SH-SY5Y (cell line): ENCODE data around the gene SV2B.

Experiments
- GATA2 ChIP-seq: IDR thresholded peaks from 2 replicates; pipeline ENCODE4 v1.6.1; 2011; ENCODE audit warnings: mild to moderate bottlenecking, low read depth, low read length
- GATA3 ChIP-seq: IDR thresholded peaks from 2 replicates; pipeline ENCODE4 v1.6.1; 2011; ENCODE audit warnings: low read depth, mild to moderate bottlenecking, low read length, moderate library complexity

DNA sequence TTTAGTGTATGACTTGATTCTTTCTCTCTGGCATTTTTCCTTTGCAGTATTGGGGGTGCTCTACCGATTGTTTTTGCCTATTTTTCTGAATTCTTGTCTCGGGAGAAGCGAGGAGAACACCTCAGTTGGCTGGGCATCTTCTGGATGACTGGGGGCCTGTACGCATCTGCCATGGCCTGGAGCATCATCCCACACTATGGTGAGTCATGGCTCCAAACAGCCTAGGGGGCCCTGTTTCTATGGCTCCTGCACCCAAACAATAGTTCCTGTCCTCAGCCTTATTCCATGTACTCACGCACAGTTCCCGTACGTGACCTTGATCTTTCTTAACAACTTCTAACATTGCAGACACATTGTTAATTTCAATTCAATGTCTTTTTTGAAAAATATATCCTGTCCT is 152.3 kb downstream of the SV2B start:
- TF ChIP-seq GATA2 (no peak), GATA3 (no peak)
